PC-3 (cell line): ENCODE results near the gene TMEM9B. TPM values are rescaled to one million over a fixed set of nuclear protein-coding genes. Genes with fewer than 3 reads are reported as not detected.

Experiments
- ATAC-seq: fragments of 200-7000 bp; cut with Tn5 transposase; 2 replicates; pipeline ENCODE4 v1.9.1; 2020; ENCODE audit warnings: mild to moderate bottlenecking, moderate library complexity
- BruUV-seq: library from RNA; stranded (reverse); fragments of 400-500 nt; replicated peaks from 2 replicates; lab custom pipeline; 2021; lab: Mats Ljungman, UMichigan
- CTCF ChIA-PET: fragments of 300-600 bp; sonication (Branson Sonifier 250); formaldehyde crosslinking; loops from one replicate; lab custom pipeline; 2022; ENCODE audit warnings: antibody characterized with exemption; lab: Charles Lee
- POLR2A ChIA-PET: fragments of 300-600 bp; sonication (Branson Sonifier 250); formaldehyde crosslinking; loops from one replicate; lab custom pipeline; 2022; ENCODE audit warnings: antibody characterized with exemption; ENCODE audit not compliant: unreplicated experiment; lab: Charles Lee
- DNase-seq: peaks from one replicate; pipeline ENCODE4 v3.0.0-alpha.2; 2015
- H2AFZ ChIP-seq: fragments of 300-600 bp; sonication (generic); 2 replicates; pipeline ENCODE4 v1.6.0; 2016; ENCODE audit warnings: antibody characterized with exemption, low read length
- H3F3A ChIP-seq: fragments of 300-600 bp; sonication (generic); one replicate; pipeline ENCODE4 v1.6.0; 2017; ENCODE audit warnings: antibody characterized with exemption, low read length, control low read depth, mild to moderate bottlenecking; ENCODE audit not compliant: unreplicated experiment
- H3K27ac ChIP-seq: fragments of 300-600 bp; sonication (generic); 2 replicates; pipeline ENCODE4 v1.5.1; 2016; ENCODE audit warnings: mild to moderate bottlenecking, low read length
- H3K27me3 ChIP-seq: fragments of 300-600 bp; sonication (generic); 2 replicates; pipeline ENCODE4 v1.6.1; 2016; ENCODE audit warnings: low read length, mixed read lengths
- H3K36me3 ChIP-seq: fragments of 300-600 bp; sonication (generic); 2 replicates; pipeline ENCODE4 v1.6.1; 2016; ENCODE audit warnings: low read depth, mixed run types, low read length, mixed read lengths
- H3K4me1 ChIP-seq: fragments of 300-600 bp; sonication (generic); 2 replicates; pipeline ENCODE4 v1.5.1; 2016; ENCODE audit warnings: low read length; ENCODE audit not compliant: insufficient read depth
- H3K4me2 ChIP-seq: fragments of 300-600 bp; sonication (generic); 2 replicates; pipeline ENCODE4 v1.6.0; 2016; ENCODE audit warnings: low read length
- H3K4me3 ChIP-seq: fragments of 300-600 bp; sonication (generic); 2 replicates; pipeline ENCODE4 v1.5.1; 2016; ENCODE audit warnings: mild to moderate bottlenecking, low read length, mixed read lengths
- H3K79me2 ChIP-seq: fragments of 300-600 bp; sonication (generic); 2 replicates; pipeline ENCODE4 v1.6.1; 2017; ENCODE audit warnings: low read length, mixed read lengths
- H3K9ac ChIP-seq: fragments of 300-600 bp; sonication (generic); 2 replicates; pipeline ENCODE4 v1.6.0; 2016; ENCODE audit warnings: mild to moderate bottlenecking, low read length
- H3K9me2 ChIP-seq: fragments of 300-600 bp; sonication (generic); replicated peaks from 2 replicates; pipeline ENCODE4 v1.6.1; 2016; ENCODE audit warnings: mixed run types, low read length, mixed read lengths
- H3K9me3 ChIP-seq: fragments of 300-600 bp; sonication (generic); 2 replicates; pipeline ENCODE4 v1.6.1; 2016; ENCODE audit warnings: low read length, mixed read lengths
- H4K20me1 ChIP-seq: fragments of 300-600 bp; sonication (generic); 2 replicates; pipeline ENCODE4 v1.6.1; 2016; ENCODE audit warnings: low read length, mixed read lengths
- CTCF ChIP-seq: fragments of 300-600 bp; sonication (generic); conservative IDR thresholded peaks from 2 replicates; pipeline ENCODE4 v1.5.1; 2017; ENCODE audit warnings: antibody characterized with exemption, low read depth, mild to moderate bottlenecking, low read length
- EZH2 ChIP-seq: fragments of 300-600 bp; sonication (generic); IDR thresholded peaks from one replicate; pipeline ENCODE4 v1.6.1; 2017; ENCODE audit warnings: antibody characterized with exemption, mild to moderate bottlenecking, low read length; ENCODE audit not compliant: unreplicated experiment
- EZH2phosphoT487 ChIP-seq: fragments of 300-600 bp; sonication (generic); IDR thresholded peaks from 2 replicates; pipeline ENCODE4 v1.6.1; 2018; ENCODE audit warnings: mild to moderate bottlenecking, antibody characterized with exemption, low read length, borderline replicate concordance
- intact Hi-C: fragments of 100-400 bp; cut with micrococcal nuclease; formaldehyde crosslinking; loops from 2 replicates; pipeline ENCODE4 v1.9.0; 2023
- total RNA-seq: library from RNA; depleted of rRNA; stranded (reverse); fragments of >200 nt; gene quantifications from 2 replicates; pipeline ENCODE4 v1.2.3, GENCODE V29; 2014

TMEM9B gene
- total RNA-seq, 1 experiment from 2014 or later: 42.1 TPM

DNA sequence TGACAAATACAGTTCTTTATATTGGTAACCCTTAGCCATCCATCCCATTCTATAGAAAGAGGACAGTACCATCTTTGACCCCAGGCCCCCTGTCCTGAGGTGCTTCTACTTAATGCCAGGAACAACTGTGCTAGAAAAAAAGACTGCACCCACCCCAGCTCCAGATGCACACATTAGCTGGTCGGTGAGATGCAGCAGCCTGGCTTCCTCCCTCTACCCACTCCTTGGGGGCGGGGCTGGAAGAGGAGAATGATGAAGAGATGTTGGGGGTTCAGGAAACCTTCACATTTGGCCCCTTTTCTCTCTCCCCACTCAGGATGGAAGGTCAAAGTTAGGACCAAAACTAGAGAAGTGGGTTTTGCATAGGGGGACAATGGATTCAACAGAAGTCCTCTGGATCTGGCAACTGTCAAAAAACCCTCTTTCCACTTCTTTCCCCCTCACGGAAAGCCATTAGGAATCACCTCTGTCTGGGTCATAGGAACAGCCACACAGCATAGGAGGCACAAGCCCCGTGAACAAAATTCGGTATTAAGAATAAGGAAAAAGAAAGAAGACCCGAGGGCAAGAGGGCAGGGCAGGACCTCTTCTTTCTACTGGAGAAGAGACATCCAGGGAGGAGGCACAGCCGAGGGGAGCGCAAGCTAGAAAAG, 38.8 kb upstream of the TMEM9B start:
- ATAC-seq (no peak), DNase-seq (no peak)
- peaks cover 9% of the 10 kb centered on the region; the same call in 1 of the 2 replicates for H3K4me1 ChIP-seq
- CTCF ChIA-PET: no interaction called here
- no peaks in the 10 kb centered on the region for H3K36me3 ChIP-seq
- H3K79me2 ChIP-seq: no peaks in the 10 kb centered on the region
- H3K4me2 ChIP-seq: no peak overlapping the region
- intact Hi-C loops: no loop called here
- POLR2A ChIA-PET: interaction anchor here (0.6 to 0.7 kb wide), 2 partner anchors 38 to 45 kb away, joined by 10 to 21 read pairs; no protein-coding TSS in a partner anchor
- BruUV-seq: no TSS peak
- no peaks in the 10 kb centered on the region for H3K27me3 ChIP-seq
- H2AFZ ChIP-seq: no peak overlapping the region
- no peak overlapping the region for H3K4me3 ChIP-seq
- H3K9me2 ChIP-seq: no peaks in the 10 kb centered on the region
- TF ChIP-seq CTCF (no peak), EZH2 (no peak), EZH2phosphoT487 (no peak)
- no peak overlapping the region for H3K27ac ChIP-seq
- no peaks in the 10 kb centered on the region for H4K20me1 ChIP-seq
- H3F3A ChIP-seq: no peaks in the 10 kb centered on the region
- H3K9me3 ChIP-seq: no peaks in the 10 kb centered on the region
- H3K9ac ChIP-seq: no peak overlapping the region

GRCh38 chr11:9001736-9002135, 37.5 kb upstream of the TMEM9B start:
- intact Hi-C loops: no loop called here

More at GRCh38 chr11:9001736-9002135, 37.5 kb upstream of the TMEM9B start:
- H3K4me1 ChIP-seq: peaks cover 9% of the 10 kb centered on the region; the same call in 1 of the 2 replicates
- peak overlapping the region; percentile 38; the same call in 1 of the 2 replicates for H2AFZ ChIP-seq
- H3K4me2 ChIP-seq: peak overlapping the region; percentile 55
- no peak overlapping the region for H3K9ac ChIP-seq
- ATAC-seq (peak; percentile 99), DNase-seq (peak; percentile 73)
- BruUV-seq: no TSS peak
- no peaks in the 10 kb centered on the region for H3F3A ChIP-seq
- H3K27ac ChIP-seq: no peak overlapping the region
- H3K27me3 ChIP-seq: no peaks in the 10 kb centered on the region
- H3K9me2 ChIP-seq: no peaks in the 10 kb centered on the region
- TF ChIP-seq EZH2 (no peak), CTCF (no peak), EZH2phosphoT487 (no peak)
- no peaks in the 10 kb centered on the region for H4K20me1 ChIP-seq
- H3K36me3 ChIP-seq: no peaks in the 10 kb centered on the region
- POLR2A ChIA-PET: no interaction called here
- no peak overlapping the region for H3K4me3 ChIP-seq
- CTCF ChIA-PET: no interaction called here
- no peaks in the 10 kb centered on the region for H3K9me3 ChIP-seq
- no peaks in the 10 kb centered on the region for H3K79me2 ChIP-seq
